Measurements from ENCODE around the gene RXRA. TPM values are rescaled to one million over a fixed set of nuclear protein-coding genes. Genes with fewer than 3 reads are reported as not detected.
A peak's percentile ranks its signal among the peaks of the same experiment; 100 is the strongest.

The RXRA gene
- total and polyA plus RNA-seq, 2 of the 4 experiments (the other 2 are of a cell fraction): 7.5 to 17.9 TPM

DNA sequence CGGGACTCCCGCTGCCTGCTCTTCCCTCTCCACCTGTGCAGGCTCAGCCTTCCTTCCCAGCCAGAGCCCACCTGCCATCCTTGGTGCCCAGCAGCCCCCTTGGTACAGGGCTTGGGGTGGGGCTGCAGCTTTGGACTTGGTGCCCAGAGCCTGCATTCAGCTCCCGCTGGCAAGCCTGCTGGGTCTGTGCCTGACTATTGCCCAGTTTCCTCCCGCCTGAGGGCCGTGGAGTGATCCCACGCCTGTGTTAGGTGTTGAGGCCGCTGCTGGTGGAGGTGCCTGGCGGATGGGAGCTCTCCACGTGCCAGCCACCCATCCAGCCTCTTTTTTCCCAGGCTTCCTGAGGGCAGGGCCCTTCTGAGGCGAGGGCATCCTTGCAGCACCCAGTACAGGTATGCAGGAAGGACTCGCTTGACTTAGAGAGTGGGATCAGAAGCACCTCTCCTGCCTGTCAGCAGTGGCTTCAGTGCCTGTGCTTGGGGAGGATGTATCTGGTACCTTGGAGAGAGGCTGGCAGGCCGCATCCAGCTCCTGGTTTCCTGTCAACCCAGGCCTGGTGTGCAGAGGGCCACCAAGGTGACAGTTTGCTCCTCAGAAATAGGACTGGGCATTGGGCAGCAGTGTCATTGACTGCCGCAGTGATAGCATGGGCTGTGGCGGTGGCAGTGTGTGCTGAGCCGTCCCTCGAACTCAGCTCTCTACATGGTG, 7.8 kb downstream of the RXRA start:
- Histone ChIP-seq H3K4me3 (ENCODE audit: insufficient read depth, low read depth, low read length) (no peak overlapping the region), H3K79me1 (ENCODE audit: low read depth in 1 of 2, low read length in 2 of 2) (peaks cover 0 to 99% of the 10 kb centered on the region in 2 experiments; a peak in 3 of 4 replicates), H2AK9ac (replicated peaks; ENCODE audit: low read depth, low read length, poor library complexity) (no peak overlapping the region), H2BK120ac (ENCODE audit: low read depth, low read length) (no peak overlapping the region), H3K36me3 (ENCODE audit: control insufficient read depth, insufficient read depth, low read length) (peaks cover 2% of the 10 kb centered on the region; the same call in 1 of the 2 replicates), H3K27me3 (ENCODE audit: control insufficient read depth, insufficient read depth, low read length) (no peaks in the 10 kb centered on the region), H3K18ac (ENCODE audit: low read depth, low read length) (no peak overlapping the region), H3K9ac (ENCODE audit: low read depth, low read length) (no peak overlapping the region), H3K4me2 (ENCODE audit: low read depth, low read length) (no peak overlapping the region), H3K27ac (ENCODE audit: insufficient read depth, low read length) (no peak overlapping the region), H3K56ac (ENCODE audit: extremely low read depth, insufficient read depth, low read length) (no peak overlapping the region), H3K9me1 (ENCODE audit: insufficient read depth, low read length) (peaks cover 35% of the 10 kb centered on the region), H3K4me1 (ENCODE audit: control insufficient read depth, insufficient read depth, low read length) (peaks cover 47% of the 10 kb centered on the region), H4K8ac (ENCODE audit: low read depth in 2 of 2, low read length in 2 of 2) (no peak overlapping the region), H4K91ac (ENCODE audit: insufficient read depth, low read depth, low read length) (no peak overlapping the region), H2AFZ (replicated peaks; ENCODE audit: low read length, poor library complexity) (no peak overlapping the region), H2BK5ac (ENCODE audit: low read depth, low read length, poor library complexity, severe bottlenecking) (no peak overlapping the region), H2BK15ac (ENCODE audit: low read depth, low read length) (no peak overlapping the region), H2BK20ac (ENCODE audit: low read depth, low read length) (no peak overlapping the region), H3K14ac (replicated peaks; ENCODE audit: low read depth, low read length) (no peak overlapping the region), H4K20me1 (ENCODE audit: insufficient read depth, low read length) (peaks cover 100% of the 10 kb centered on the region), H3K4ac (ENCODE audit: low read depth, low read length) (no peak overlapping the region), H4K5ac (ENCODE audit: low read depth, low read length) (no peak overlapping the region), H3K9me3 (ENCODE audit: control insufficient read depth, insufficient read depth, low read length) (no peaks in the 10 kb centered on the region), H2AK5ac (ENCODE audit: low read depth, low read length) (no peak overlapping the region), H3K23ac (ENCODE audit: low read depth, low read length) (no peak overlapping the region)
- dilution Hi-C loops (cut with HindIII; ENCODE audit: low sequenced_read_pairs, unreplicated experiment) (no loop called here), in situ Hi-C loops (cut with MboI; ENCODE audit: low sequenced_read_pairs) (loop anchor here (5.0 kb wide), 1 partner anchor 93 kb away; no protein-coding TSS in a partner anchor), intact Hi-C loops (cut with micrococcal nuclease) (no loop called here)
- ChIA-PET CTCF (no interaction called here), POLR2A (ENCODE audit: unreplicated experiment) (no interaction called here)
- ATAC-seq (ENCODE audit: low read depth) (no peak), DNase-seq (no peak)
- no TSS peak for BruUV-seq (replicated peaks)
- WGBS, 2 experiments (ENCODE audit: extremely low coverage in 2 of 2, insufficient read length in 1 of 2): 100% methylated on average over 4 of the region's 16 CpGs; no CpG with 5 or more reads in 1 of the 2 experiments
- no peak for TF ChIP-seq CEBPB (IDR thresholded peaks at IDR 0.05; ENCODE audit: low read depth, low read length)
- no peak for TF ChIP-seq FOS (IDR thresholded peaks at IDR 0.05; ENCODE audit: low read depth, low read length)
- 0 out of 2 replicates have a peak, but pooled peaks have one; percentile 48 for TF ChIP-seq MXI1 (IDR thresholded peaks at IDR 0.05; ENCODE audit: borderline replicate concordance, low read depth, low read length)
- TF ChIP-seq, protein P1, sequence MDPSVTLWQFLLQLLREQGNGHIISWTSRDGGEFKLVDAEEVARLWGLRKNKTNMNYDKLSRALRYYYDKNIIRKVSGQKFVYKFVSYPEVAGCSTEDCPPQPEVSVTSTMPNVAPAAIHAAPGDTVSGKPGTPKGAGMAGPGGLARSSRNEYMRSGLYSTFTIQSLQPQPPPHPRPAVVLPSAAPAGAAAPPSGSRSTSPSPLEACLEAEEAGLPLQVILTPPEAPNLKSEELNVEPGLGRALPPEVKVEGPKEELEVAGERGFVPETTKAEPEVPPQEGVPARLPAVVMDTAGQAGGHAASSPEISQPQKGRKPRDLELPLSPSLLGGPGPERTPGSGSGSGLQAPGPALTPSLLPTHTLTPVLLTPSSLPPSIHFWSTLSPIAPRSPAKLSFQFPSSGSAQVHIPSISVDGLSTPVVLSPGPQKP (IDR thresholded peaks at IDR 0.05; ENCODE audit: borderline replicate concordance, low read depth, low read length): no peak
